RKO (cell line): ENCODE data around the gene CAMK2D.
A peak's percentile ranks its signal among the peaks of the same experiment; 100 is the strongest.

Experiments
- DNase-seq: peaks from one replicate; pipeline ENCODE4 v3.0.0-alpha.2; 2016; ENCODE audit warnings: low spot score

CAMK2D gene

DNA sequence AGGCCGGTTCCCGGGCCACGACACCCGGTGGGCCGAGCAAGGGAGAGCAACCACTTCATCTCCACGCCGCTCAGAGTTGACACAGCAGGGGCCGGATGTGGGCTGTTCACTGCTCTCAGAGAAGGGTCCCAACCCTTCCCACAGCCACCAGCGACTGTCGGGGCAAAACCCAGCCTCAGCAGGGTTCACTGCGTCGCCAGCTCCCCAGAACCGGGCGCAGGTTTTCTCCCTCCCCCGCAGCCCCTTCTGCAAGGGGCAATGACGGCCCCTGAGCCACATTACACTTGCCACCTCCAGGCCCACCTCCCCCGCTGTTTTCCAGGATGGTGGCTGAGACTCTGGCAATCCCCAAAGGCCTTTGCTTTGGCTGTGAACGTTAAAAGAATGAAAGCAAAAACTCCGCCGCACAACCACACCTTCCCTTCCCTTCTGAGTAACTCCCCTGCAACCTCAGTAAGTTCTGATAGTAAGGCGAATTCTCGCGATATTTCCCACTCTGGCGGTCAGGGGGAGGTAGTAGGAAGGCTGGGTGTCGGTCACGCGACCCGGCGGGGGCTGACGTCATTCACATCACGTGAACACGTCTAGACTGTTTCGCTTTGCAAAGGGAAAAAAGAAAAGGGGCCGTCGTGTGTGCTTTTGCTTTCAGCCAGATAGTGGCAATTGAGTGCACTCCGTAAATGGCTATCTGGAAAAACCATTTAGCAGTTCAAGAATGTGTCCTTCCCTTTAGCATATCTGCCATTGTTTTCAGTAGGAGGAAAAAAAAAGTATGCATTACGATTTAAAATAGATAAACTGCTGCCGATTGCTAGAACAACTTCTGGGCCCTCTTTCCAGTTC is 869 bp upstream of the CAMK2D start:
- DNase-seq: peak; percentile 99

DNA sequence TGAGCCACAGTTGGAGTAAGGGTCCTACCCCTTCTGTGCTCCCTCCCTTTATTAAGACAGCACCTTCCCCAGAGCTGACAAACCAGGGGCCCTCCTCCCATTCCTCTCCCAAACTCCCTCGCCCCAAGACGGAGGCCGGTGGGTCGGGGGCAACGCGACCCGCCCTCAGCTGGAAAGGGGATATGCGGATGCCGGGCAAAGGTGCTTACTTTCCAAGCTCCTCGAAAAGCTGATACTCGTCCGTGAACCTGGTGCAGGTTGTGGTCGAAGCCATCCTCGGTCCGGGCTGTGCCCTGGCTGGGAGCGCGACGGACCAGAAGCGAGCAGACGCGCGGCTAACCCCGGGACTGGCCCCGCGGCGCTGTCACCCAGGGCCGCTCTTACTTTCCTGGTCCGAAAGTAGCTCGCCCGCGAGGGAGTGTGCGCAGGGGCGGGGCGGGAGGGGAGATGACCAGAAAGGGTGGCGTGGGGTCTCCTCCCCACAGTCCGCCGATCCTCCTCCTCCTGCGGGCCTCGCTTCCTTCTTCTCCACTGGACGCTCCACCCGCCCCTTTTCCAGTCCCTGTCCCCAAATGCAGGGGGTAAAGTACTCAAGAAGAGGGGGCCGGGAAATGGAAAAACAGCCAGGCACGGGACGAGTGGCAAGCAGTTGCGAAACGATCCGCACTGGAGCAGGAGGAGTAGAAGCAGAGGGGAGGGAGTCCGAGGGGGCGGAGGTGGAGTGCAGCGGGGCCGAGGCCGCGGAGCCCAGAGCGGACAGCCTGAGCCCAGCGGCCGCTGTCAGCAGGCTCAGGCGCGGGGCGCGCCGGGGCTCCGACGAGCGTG is 531 bp downstream of the CAMK2D start:
- DNase-seq: peak; percentile 69

DNA sequence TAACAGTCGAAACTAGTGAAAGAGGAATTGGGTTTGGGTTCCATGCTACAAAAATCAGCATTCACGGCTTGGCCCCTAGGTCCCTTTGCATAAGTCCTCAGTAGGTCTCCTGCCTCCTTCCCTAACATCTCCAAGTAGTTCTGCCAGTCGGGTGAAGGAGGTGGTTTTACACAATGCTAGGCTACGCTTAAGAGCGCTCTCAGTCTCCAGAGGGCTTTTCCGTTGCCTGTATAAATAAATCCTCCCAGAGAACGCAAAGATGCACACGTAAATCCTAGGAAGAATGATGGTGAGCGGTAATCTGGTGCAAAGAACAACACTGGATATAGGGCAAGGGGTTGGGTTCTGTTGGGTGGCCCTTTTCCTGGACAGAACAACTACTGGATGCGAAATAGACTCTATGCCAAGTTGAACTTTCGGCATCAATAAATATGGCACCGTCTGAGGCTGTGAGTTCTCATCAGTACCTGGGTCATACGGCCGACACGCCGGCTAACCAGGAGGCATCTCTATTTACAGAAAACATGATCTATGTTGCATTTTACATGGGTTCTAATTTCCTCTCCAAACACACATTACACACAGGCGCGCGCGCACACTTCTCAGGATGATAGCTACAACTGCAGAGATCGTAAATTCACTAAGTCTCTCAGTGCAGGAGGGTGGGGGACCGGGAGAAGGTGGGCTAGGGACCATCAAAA is 1.3 kb downstream of the CAMK2D start:
- peak; percentile 71 for DNase-seq

DNA sequence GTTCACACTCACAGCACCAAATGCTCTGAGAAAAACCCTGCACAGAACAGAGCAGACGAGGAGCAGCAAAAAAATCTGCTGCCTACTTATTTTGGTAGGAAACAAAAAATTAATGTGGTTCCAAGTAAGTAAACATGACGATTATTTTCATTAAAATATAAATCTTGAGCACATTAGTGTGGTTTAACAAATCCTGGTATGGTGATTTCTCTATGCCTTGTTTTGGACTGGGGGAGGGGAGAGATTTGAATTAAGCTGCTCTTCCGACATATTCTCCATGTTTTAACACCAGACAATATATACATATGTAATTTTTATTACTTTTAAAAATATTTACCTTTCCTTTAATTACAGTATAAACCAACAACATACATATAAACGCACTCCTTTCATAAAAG is 1.8 kb downstream of the CAMK2D start:
- DNase-seq: peak; percentile 56

DNA sequence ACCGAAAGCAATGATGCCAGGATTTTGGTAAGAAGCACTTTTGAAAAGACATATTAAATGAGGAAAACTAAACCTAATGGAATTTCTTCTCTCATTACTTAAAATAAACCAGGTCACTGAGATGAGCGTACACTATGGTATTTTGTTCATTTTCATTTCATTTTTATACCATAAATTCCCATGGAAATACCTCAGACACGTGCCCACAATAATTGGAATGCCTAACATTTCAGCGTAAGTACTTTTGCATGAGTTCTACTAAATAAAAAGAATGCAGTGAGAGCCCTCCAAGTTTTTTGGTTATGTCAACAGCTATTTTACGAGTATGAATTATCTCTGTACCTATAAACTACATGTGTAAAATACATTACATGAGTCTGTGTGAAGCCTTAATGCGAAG is 3.2 kb downstream of the CAMK2D start:
- peak; percentile 50 for DNase-seq

DNA sequence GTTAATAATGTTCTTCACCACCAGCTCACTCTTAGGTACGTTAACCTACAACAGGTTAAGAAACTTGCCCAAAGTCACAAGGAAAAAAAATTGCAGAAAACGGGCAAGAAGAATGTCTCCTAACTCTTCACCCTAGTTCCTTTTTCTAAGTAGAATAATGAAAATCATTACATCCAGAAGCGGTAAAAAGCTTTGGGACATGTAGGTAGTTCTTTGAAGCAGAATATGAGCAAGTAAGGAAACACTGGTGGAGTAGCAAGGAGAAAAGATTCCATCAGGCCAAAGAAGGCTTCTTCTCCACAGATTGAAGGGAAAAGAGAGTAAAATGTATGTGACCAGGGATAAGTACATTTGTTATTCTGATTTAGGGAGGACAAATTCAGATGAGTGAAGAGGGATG is 4.1 kb downstream of the CAMK2D start:
- no peak for DNase-seq

DNA sequence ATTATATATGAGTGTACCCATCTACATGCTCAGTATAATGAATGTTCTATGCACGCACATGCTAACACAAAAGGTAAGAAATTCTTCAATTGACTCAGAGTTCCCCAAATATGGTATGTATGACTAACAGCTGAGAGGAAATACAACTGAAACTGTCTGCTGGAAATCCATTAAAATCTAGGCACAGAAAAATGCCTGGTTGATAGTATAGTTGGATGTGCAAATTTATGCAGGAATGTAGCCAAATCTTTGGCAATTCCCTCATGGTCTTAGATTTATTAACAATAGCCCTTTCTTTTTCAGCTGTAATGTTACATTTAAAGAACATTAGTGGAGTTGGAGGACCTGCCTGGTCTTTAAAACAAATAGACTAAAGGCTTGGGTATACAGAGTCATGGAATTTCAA is 5.5 kb downstream of the CAMK2D start:
- peak; percentile 68 for DNase-seq

DNA sequence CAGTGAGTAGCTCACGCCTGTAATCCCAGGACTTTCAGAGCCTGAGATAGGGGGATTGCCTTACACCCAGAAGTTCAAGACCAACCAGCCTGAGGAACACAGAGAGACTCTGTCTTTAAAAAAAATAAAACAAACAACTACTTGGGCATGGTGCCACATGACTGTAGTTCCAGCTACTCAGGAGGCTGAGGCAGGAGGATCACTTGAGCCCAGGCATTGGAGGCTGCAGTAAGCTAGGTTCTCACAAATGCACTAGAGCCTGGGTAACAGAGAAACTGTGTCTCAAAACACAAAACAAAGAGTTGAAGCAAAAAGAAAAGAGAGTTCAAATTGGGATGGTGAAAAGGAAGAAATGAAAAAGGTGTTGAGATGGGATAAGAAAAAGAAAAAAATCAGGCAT is 10.8 kb downstream of the CAMK2D start:
- DNase-seq: peak; percentile 5

DNA sequence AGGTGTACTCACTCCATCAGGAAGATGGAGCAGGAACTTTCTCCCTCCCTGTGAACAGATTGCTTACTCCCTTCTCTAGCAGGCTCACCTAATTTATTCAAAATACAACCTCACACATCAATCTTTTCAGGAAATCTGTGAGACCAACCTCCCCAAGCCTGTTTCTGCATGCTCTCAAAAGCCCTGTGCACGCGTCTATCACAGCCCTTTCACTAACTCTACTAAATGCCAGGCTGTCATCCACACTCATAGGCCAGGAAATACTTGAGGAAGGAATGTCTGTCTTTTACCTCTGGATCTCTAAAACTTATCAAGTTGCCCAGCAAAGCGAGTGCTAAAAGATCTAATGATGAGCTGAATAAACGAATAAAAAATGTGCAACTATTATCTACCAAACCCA is 11.2 kb downstream of the CAMK2D start:
- no peak for DNase-seq

DNA sequence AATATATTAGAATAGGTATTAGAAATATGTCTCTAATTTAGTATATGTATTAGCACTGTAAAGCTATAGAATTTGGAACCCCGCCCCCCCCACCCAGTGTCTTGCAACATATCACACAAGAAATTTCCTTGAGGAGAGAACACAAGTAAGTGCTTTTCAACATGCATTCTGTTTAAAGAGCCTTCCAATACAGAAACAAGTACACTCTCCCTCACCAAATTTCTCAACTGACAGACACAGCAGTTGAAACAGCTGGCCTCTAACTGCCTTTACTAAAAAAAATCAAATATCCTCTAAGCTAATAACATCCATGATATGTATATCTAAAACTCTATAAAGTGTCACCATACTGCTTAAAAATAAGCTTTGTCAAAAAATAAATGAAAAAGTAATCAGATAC is 12.4 kb downstream of the CAMK2D start:
- no peak for DNase-seq

DNA sequence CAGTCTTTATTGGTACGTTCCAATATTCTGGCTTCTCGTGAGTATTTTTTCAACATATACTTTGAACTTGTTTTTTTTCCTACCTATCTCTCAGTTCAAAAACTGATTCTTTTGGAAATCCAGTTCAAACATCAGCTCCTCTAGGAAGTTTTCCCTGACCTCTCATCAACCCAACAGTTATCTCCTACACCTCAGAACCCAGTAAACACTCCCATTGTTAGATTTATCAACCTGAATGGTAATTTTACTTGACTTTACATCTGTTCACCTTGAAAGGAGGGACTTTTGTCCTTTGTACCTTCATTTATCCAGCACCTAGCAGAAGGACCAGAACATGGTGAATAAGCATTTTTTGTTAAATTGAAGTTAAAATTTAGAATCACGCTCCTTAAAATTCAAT is 13.6 kb downstream of the CAMK2D start:
- DNase-seq: no peak

DNA sequence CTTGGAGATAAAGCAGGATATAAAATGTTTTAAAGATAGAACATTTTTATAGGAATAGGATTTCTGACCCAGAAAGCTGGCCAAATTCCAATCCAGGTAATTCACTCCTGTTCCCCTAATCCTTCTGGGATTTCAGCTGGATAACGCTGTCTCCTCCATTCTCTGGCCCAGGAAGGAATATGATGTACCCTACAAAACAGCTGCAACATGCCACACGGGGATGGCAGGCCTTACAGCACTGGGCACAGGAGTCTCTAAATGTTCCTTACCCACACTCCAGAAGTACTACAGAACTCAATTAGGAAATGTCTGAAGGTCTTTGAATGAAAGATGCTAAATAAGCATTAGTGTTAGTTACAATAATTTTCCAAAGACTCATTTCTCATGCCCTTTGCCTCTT is 15.8 kb downstream of the CAMK2D start:
- DNase-seq: no peak

DNA sequence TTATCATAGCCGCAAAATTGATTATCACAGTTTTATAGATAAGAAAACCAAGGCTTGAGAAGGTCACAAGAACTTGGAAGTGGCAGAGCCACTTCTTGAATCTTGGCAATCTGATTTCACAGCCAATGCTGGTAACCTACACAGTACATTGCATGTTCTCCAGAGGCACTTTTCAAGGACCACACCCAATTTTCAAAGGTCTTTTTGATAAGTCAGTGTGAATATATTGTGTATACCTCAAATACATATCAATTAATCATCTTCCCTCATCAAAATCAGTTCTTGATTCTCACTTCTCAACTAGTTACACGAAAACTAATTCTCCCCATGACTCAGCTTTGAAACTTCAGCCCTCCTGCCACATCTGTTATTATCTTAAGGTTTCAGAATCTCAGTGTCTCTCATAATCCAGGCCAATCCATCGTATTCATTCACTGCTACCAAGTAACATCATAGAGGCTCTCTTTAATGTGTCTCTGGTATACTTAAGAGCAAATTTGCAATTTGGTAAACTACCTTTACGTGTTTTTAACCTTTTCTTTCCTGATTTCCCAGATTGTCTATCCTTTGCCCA is 16.8 kb downstream of the CAMK2D start:
- DNase-seq: no peak

DNA sequence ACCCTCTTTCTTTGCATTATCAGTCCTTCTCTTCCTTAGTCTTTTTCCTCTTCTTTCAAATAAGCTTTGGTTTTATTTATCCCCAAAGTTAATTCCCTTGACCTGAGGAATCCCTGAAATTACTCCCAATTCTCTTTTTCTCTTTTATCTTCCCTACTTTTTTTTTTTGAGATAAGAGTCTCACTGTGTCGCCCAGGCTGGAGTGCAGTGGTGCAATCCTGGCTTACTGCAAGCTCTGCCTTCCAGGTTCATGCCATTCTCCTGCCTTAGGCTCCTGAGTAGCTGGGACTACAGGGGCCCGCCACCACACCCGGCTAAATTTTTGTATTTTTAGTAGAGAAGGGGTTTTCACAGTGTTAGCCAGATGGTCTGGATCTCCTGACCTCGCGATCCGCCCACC is 17.8 kb downstream of the CAMK2D start:
- no peak for DNase-seq

DNA sequence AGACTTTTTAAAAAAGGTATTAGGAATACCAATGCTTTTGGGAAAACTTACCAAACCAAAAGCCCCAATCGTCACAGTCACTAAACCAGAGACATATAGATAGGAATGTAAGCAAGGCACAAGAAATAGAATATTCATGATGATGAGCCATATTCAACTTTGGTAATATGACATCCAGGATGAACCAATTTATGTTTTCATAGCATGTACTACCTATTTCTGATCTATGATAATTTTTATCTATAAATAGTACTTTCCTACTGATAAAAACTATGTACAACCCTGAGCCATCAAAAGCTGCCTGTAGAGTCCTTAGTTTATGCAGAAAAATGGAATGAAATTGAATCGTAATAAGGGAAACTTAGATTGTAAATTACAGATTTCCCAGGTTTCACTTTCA is 18.9 kb downstream of the CAMK2D start:
- DNase-seq: no peak

DNA sequence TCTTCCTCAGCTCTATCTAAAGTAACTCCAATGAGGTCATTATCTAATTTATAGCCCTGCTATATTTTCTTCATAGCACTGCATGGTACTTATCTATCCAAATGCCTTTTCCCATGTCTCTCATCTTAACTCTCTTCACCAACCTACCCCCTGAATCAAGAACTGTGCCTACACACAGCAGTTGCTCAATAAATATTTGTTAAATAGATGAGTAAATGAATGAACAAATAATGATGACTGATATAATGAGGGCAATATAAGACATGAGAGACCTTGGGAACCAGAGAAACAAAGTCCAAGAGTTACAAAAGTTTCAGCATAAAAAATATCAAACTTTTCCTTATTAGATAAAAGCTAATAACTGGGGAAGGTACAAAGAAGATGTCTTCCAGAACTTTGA is 19.6 kb downstream of the CAMK2D start:
- no peak for DNase-seq

DNA sequence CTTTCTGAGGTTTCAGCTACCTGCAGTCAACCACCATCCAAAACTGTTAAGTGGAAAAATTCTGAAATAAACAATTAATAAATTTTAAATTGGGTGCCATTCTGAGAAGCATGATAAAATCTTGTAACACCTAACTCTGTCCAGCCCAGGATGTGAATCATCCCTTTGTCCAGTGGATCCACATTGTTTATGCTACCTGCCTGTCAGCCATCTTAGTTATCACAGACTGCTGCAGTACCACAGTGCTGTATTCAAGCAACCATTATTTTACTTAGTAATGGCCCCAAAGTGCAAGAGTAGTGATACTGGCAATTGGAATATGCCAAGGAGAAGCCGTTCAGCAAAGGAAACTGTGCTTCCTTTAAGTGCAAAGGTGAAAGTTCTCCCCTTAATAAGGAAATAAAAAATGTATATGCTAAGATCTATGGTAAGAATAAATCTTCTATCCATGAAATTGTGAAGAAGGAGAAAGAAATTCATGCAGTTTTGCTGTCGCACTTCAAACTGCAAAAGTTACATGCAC is 20.6 kb downstream of the CAMK2D start:
- no peak for DNase-seq

DNA sequence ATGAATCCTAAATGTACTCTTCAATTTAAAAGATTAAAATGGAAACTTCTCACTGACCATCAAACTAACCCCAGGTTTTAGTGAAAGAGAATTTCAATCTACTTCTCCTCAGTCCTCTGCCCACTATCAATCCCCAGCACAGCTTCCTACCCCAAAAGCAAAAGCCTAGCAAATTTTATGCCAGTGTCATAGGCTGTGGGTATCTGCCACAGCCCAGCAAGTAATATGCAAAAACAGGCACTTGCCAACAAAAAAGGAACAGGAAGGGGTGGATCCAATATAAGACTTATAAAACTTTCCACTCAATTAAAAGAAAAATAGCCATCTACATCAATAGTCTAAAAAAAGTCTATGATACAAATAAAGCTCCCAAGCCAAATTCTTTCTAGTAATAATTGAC is 22.3 kb downstream of the CAMK2D start:
- no peak for DNase-seq

DNA sequence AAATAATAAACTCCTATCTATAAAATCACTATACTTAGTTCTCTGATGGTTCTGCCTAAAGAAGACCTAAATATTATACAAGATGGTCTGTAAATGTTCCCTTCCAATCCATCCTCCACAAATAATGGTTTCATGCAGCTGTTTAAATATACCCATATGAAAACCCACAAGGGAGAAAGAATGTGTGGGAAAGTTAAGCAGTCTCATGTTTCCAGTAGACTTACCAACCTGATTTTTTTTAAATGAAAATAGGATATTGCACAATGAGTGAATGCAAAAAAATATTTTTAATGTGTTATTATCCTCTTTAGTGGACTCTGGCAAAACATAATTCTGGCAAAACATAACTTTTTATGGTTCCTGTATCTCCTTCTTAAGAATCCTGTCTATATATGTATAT is 23.3 kb downstream of the CAMK2D start:
- no peak for DNase-seq

DNA sequence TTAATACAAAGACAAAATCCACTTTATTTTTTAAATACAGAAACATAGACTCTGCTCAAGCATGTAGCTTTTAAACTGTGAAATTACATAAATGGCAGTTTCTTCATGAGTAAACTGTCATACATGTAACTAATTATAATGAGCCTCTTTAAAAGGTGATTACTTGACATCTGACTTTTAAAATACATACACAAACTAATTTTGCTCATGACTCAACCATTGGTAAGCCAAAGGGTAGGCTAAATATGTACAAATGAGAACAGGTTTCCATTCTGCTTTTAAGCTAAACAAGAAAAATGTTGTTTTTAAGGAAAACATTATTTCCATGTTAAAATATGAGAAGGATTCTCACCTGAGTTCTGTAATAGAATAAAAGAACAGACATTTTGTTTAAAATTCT is 27.9 kb downstream of the CAMK2D start:
- no peak for DNase-seq

DNA sequence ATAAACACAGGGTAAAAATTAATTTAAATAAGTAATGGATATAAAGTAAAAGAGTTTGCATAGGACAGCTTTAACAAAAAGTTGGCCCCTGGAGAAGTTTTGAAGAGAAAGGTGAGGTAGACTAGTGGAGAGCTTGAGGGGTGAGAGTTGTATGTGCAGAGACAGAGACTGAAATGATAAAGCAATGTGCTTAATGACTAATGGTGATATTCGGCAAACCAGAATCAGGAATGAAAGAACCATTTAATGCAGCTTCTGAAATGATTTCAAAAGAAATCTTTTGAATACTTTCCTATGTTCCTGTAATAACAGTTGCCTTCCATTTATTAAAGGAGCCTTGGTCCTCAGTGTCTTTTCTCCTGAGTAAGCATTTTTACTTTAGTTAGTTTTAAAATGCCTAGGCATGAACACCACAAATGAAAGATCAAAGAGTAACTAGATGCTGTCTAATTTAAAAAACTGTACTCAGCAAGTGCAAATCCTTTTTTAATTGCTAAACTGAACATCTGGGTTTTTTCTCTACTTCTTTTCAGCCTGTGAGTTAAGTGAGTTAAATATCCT is 28.5 kb downstream of the CAMK2D start:
- no peak for DNase-seq
